EH (cell line): ENCODE results near the gene PAPSS2.
"Not testable (repeated sequence)": the region's sequence is repeated elsewhere in the genome, so short reads cannot be mapped to it uniquely, and the experiment has no call there.

ENCODE experiments used
- DNase-seq: peaks from one replicate; pipeline ENCODE4 v3.0.0-alpha.2; 2015; ENCODE audit warnings: low read depth

Gene PAPSS2

DNA sequence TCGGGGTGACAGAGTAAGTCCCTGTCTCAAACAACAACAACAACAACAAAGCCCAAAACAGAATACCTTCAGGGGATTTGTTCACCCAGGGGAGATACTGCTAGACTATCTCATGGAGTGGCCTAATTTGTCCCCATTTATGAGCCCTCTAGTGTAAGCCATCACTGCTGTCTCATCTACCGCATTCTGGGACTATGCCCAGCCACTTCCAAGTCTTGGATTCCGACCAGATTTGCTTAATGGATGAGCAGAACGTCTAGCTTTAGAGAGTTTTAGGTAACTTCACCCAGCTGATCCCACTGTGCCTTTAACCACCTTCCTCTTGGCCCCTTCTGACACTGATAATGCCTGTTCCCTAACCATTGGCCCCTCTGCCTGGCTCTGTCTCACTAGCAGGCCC is 47.1 kb downstream of the PAPSS2 start:
- peak; percentile 68 for DNase-seq

DNA sequence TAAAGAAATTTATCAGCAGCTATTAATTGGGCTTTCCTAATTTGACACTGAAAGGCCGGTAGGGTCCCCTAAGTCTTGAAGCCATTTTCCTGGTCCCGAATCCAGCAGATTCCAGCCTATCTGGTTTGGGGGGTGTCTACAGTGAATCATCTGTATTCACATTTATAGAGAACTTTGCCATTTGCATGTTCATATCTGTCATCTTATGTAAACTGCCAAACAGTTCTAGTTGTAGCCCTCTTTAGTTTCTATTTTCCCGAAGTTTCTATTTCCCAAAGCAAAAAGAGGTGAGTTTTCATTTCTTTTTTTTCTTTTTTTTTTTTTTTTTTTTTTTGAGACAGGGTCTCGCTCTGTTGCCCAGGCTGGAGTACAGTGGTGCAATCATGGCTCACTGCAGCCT is 47.6 kb downstream of the PAPSS2 start:
- no peak for DNase-seq

GRCh38 chr10:87712913-87713616 is 53.4 kb downstream of the PAPSS2 start:
- DNase-seq: no peak

GRCh38 chr10:87713707-87714106 is 54.0 kb downstream of the PAPSS2 start:
- DNase-seq: no peak

DNA sequence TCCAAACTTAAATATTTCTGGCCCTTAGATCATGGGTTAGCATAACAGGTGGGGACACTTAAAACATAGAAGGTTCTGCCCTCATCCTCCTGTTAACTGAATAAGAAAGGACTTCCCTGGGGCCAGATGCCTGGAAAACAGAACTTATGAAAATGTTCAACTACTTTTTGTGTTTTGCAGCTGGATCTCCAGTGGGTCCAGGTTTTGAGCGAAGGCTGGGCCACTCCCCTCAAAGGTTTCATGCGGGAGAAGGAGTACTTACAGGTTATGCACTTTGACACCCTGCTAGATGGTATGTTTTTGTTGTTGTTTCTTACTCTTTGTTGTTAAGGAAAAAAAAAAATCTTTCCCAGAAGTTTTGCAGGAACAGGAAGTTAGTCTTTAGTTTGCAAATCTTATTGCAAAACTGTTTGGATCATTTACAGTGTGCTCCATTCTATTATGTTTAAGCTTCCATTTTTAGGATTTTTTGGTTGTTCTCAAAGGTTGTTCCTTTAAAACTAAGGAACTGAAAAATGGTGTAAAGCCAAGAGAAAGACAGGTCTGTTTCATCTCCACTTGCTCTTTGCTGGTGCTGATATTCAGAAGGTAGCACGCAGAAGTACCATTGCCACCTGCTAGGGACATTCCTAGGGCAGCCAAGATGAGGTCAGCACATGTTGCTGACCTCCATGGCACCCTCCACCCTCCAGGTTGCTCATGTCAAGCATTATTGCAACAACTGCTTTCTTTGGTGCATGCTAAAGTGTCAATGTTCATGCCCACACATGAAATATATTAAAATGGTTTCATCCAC is 56.1 kb downstream of the PAPSS2 start:
- DNase-seq: no peak

- DNase-seq: no peak
Measured at GRCh38 chr10:87716348-87716670, 56.6 kb downstream of the PAPSS2 start.

DNA sequence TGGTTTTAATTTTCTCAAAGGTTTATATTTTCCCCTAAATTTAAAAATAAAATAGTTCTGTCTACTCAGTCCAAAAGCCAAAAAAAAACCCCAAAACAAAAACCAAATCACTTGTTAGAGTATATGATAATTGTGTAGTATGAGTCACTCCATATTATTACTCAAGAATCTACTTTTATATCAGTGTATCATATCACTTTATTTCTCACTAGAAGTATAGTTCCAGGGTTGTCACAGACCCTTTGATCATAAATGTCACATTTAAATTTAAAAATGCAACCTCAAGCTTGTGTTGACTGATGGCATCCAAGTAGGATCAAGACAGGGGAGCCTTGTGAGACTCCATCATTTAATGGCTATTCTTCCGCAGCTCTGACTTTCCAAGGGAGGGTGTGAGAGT is 61.0 kb downstream of the PAPSS2 start:
- no peak for DNase-seq

DNA sequence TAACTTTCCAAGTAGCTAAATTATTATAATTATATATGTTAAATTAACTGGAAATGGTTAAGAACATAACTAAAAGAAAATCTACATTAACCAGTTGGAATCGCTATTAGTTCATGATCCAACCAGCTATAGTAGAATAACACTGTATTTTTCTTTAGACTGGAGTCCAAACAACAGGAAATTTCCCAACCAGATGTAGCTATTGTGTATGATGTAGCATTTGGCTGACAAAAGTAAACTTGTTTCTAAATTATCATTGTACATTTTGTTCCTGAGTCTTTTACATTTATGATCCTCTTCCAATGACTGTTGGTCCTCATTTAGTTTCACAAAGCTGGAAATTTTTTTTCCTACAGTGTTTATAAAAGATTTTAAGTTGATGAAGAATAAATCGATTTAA is 62.1 kb downstream of the PAPSS2 start:
- DNase-seq: no peak

GRCh38 chr10:87722716-87723115 is 63.0 kb downstream of the PAPSS2 start:
- no peak for DNase-seq

DNA sequence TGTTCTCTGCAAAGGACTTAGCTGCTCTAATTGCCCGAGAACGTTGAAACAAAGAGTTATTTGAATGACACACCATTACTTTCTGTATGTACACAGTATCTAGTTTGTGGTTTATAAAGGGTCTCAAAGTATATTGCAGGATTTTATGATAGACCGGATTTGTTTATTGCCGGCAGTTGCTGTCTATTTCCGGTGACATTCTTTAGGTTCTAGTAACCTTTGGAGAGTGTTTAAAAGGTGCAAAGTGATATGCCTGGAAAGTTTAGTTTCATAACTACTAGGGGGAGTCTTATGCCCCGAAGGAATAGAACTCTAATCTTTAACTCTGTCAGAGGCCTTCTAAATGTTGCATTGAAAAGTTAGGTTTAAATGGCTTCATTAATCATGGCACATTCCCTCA is 63.8 kb downstream of the PAPSS2 start:
- peak; percentile 44 for DNase-seq

- DNase-seq: no peak
Measured at GRCh38 chr10:87724789-87725188, 65.1 kb downstream of the PAPSS2 start.

GRCh38 chr10:87729940-87730339 is 70.3 kb downstream of the PAPSS2 start:
- DNase-seq: no peak

- no peak for DNase-seq
Measured at GRCh38 chr10:87733081-87733480, 73.4 kb downstream of the PAPSS2 start.

- DNase-seq: peak; percentile 65
Measured at GRCh38 chr10:87734987-87735827, 75.5 kb downstream of the PAPSS2 start.

DNA sequence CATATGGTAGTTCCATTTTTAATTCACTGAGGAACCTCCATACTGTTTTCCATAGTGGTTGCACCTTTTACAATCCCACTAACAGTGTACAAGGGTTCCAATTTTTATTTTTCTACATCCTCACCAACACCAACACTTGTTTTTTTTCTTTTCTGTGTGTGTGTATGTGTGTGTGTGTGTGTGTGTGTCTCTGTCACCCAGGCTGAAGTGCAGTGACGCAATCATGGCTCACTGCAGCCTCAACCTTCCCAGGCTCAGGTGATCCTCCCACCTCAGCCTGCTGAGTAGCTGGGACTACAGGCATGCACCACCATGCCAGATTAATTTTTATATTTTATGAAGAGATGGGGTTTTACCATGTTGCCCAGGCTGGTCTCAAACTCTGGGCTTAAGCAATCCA is 78.6 kb downstream of the PAPSS2 start:
- DNase-seq: not testable (repeated sequence)

DNA sequence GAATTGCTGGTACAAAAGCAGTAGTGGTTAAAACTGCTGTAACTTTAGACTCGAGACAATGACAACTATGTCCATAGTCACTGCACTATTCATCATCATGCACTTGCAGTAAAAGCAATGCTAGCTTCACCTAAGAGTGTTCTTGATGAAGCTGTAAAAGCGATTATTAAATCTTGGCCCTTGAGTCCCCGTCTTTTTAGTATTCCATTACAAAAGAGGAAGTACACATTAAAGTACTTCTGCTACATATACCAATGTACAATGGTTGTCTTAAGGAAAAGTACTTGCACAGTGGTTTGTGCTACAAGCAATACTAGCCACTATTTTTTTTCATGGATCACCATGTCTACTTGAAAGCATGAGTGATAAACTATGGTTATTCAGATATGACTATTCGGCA is 80.0 kb downstream of the PAPSS2 start:
- DNase-seq: no peak

GRCh38 chr10:87740254-87740655 is 80.6 kb downstream of the PAPSS2 start:
- peak; percentile 70 for DNase-seq

DNA sequence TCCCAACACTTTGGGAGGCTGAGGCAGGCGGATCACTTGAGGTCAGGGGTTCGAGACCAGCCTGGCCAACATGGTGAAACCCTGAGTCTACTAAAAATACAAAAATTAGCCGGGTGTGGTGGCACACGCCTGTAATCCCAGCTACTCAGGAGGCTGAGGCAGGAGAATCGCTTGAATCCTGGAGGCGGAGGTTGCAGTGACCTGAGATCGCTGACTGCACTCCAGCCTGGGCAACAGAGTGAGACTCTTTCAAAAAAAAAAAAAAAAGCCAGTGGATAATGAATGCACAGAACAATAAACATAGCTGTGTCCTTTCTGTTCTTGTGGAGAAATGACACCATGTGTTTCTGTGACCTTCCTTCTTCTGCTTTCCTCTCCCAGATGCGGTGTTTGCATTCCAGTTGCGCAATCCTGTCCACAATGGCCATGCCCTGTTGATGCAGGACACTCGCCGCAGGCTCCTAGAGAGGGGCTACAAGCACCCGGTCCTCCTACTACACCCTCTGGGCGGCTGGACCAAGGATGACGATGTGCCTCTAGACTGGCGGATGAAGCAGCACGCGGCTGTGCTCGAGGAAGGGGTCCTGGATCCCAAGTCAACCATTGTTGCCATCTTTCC is 83.4 kb downstream of the PAPSS2 start:
- not testable (repeated sequence) for DNase-seq

DNA sequence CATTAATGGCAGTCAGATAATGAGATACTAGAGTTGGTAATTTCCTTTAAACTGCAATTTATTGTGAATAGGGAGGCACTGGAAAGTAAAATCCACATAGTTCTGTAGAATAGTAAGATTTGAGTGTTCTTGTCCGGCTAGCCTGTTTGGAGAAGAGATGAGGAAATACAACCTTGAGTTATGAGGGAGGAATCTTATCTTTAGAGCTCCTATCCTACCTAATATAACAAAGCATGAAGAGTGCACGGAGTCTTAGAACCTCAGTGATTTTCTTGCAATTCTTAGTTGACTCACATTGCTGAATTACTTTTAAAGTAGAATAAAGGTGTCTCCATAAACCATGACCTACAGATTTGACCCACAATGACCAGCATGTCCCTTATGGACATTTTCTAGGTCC is 84.9 kb downstream of the PAPSS2 start:
- DNase-seq: no peak

DNA sequence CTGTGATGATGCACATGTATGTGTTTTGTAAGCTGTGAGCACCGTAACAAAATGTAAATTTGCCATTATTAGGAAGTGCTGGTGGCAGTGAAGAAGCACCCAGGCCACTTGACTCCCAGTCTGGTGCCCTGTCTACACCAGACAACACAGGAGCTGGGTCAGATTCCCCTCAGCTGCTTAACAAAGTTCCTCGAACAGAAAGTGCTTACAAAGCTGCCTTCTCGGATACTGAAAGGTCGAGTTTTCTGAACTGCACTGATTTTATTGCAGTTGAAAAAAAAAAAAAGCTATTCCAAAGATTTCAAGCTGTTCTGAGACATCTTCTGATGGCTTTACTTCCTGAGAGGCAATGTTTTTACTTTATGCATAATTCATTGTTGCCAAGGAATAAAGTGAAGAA is 87.2 kb downstream of the PAPSS2 start:
- no peak for DNase-seq

DNA sequence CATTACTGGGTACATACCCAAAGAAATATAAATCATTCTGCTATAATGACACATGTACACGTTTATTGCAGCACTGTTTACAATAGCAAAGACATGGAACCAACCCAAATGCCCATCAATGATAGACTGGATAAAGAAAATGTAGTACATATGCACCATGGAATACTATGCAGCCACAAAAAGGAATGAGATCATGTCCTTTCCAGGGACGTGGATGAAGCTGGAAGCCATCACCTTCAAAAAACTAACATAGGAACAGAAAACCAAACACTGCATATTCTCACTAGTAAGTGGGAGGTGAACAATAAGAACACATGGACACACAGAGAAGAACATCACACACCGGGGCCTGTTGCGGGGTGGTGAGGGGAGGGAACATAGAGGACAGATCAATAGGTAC is 88.6 kb downstream of the PAPSS2 start:
- DNase-seq: not testable (repeated sequence)

DNA sequence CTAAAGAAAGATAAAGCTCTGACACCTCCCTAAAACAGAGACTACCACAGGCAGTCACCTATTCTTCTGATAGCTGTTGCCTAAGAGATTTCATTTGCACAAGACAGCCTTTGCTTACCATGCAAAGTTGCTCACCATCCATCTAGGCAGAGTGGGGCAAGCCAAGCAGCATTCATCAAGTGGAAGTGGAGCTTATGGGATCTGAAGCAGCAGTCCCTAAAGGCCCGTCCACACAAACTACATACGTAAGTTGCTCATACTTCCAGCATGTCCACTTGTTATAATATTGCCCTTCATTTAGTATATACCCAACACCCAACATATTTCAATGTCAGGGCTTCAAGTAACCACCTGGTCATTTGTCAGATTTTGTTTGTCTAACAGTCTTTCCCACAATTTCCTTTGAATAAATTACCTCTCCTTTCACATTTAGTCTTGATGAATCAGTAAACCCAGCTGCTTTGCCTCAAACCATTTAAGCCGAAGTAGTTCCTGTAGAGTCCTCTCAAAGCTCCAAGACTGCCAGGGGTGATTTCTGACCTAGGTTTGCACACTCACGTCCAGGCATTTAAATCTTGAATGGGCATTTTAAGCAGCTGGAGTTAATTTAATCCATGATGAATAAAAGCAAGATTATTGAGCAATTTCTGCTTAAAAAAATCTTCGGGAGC is 90.5 kb downstream of the PAPSS2 start:
- DNase-seq: peak; percentile 79
